GM12892 (cell line): ENCODE results near the gene RAD23A.

Source experiments
- DNase-seq: peaks from one replicate; pipeline ENCODE4 v3.0.0; 2011; ENCODE audit not compliant: insufficient read length
- FAIRE-seq: peaks from 2 replicates; lab custom pipeline; 2011; peaks lifted over from hg19 to GRCh38; lab: Jason Lieb, UNC
- POLR2A ChIP-seq: IDR thresholded peaks from 2 replicates; pipeline ENCODE4 v1.6.1; 2011; ENCODE audit warnings: low read depth, low read length, control low read depth
- POLR2AphosphoS5 ChIP-seq: IDR thresholded peaks from 2 replicates; pipeline ENCODE4 v1.6.1; 2011; ENCODE audit warnings: low read depth, low read length, control low read depth
- TAF1 ChIP-seq: IDR thresholded peaks from 2 replicates; pipeline ENCODE4 v1.6.1; 2011; ENCODE audit warnings: low read depth, mild to moderate bottlenecking, control low read depth, low read length, borderline replicate concordance

RAD23A gene

GRCh38 chr19:12992729-12993128 is 47.1 kb downstream of the RAD23A start:
- FAIRE-seq = no peak
- TF ChIP-seq TAF1 (no peak), POLR2AphosphoS5 (no peak), POLR2A (no peak)
- no peak for DNase-seq

- no peak for FAIRE-seq
Measured at GRCh38 chr19:12993562-12993961, 47.9 kb downstream of the RAD23A start.

GRCh38 chr19:12994701-12995595 is 49.3 kb downstream of the RAD23A start, which contains the start of gene NFIX:
NFIX (plus strand) TSS chr19:12995475; CDS start chr19:12995838, 363 bp downstream.
- DNase-seq = no peak
- TF ChIP-seq POLR2AphosphoS5 = no peak
- no peak for TF ChIP-seq POLR2A
- TF ChIP-seq TAF1 = no peak

More at GRCh38 chr19:12993562-12993961, 47.9 kb downstream of the RAD23A start:
- TF ChIP-seq POLR2AphosphoS5 (no peak), TAF1 (no peak), POLR2A (no peak)
- DNase-seq = no peak

GRCh38 chr19:12995596-12996405 is 50.1 kb downstream of the RAD23A start:
- no peak for TF ChIP-seq POLR2AphosphoS5
- no peak for TF ChIP-seq POLR2A
- TF ChIP-seq TAF1 = no peak
- peak; percentile 71 for DNase-seq

More at GRCh38 chr19:12994701-12995595, 49.3 kb downstream of the RAD23A start, which contains the start of gene NFIX:
- FAIRE-seq = peak; percentile 83

GRCh38 chr19:12996406-12997094 is 50.9 kb downstream of the RAD23A start:
- no peak for FAIRE-seq
- TF ChIP-seq TAF1 (no peak), POLR2A (no peak), POLR2AphosphoS5 (no peak)
- DNase-seq = no peak

More at GRCh38 chr19:12995596-12996405, 50.1 kb downstream of the RAD23A start:
- FAIRE-seq = no peak

- TF ChIP-seq POLR2AphosphoS5 (no peak), POLR2A (no peak), TAF1 (no peak)
- no peak for DNase-seq
- FAIRE-seq = no peak
Measured at GRCh38 chr19:12997179-12997966, 51.7 kb downstream of the RAD23A start.

- FAIRE-seq (no peak), DNase-seq (no peak)
- TF ChIP-seq TAF1 (no peak), POLR2AphosphoS5 (no peak)
Measured at GRCh38 chr19:12997967-12998940, 52.6 kb downstream of the RAD23A start.

GRCh38 chr19:13001166-13001501 is 55.5 kb downstream of the RAD23A start:
- FAIRE-seq = no peak
- TF ChIP-seq POLR2A (no peak), TAF1 (no peak), POLR2AphosphoS5 (no peak)
- DNase-seq = no peak

- no peak for DNase-seq
Measured at GRCh38 chr19:13001502-13002165, 56.0 kb downstream of the RAD23A start.

GRCh38 chr19:13002166-13002898 is 56.7 kb downstream of the RAD23A start:
- TF ChIP-seq TAF1 = no peak
- no peak for TF ChIP-seq POLR2A
- no peak for TF ChIP-seq POLR2AphosphoS5
- DNase-seq (no peak), FAIRE-seq (no peak)

More at GRCh38 chr19:13001502-13002165, 56.0 kb downstream of the RAD23A start:
- TF ChIP-seq TAF1 = no peak
- no peak for TF ChIP-seq POLR2A
- TF ChIP-seq POLR2AphosphoS5 = no peak
- no peak for FAIRE-seq
